GM12878 (cell line): ENCODE results near the gene PHRF1. TPM values are rescaled to one million over a fixed set of nuclear protein-coding genes. Genes with fewer than 3 reads are reported as not detected.

ENCODE experiments used
- ATAC-seq: fragments of 200-7000 bp; cut with Tn5 transposase; 3 replicates; pipeline ENCODE4 v1.9.1; 2020; ENCODE audit warnings: mild to moderate bottlenecking, moderate library complexity
- BruUV-seq: library from RNA; stranded (reverse); fragments of 400-500 nt; replicated peaks from 2 replicates; lab custom pipeline; 2021; lab: Mats Ljungman, UMichigan
- CTCF ChIA-PET: fragments of 300-600 bp; sonication (Branson Sonifier 250); formaldehyde crosslinking; extraction: SDS; loops from one replicate; lab custom pipeline; 2021; ENCODE audit warnings: inconsistent platforms; lab: Yijun Ruan, JAX
- POLR2A ChIA-PET: fragments of 350-600 bp; formaldehyde crosslinking; extraction: SDS; loops from one replicate; lab custom pipeline; 2021; ENCODE audit warnings: inconsistent platforms; lab: Charles Lee
- RAD21 ChIA-PET: fragments of 300-600 bp; sonication (Branson Sonifier 250); formaldehyde crosslinking; loops from one replicate; lab custom pipeline; 2023; ENCODE audit warnings: antibody characterized with exemption; ENCODE audit not compliant: unreplicated experiment; lab: Charles Lee
- SMC1A ChIA-PET: fragments of 300-600 bp; sonication (Branson Sonifier 250); formaldehyde crosslinking; loops from one replicate; lab custom pipeline; 2023; ENCODE audit not compliant: unreplicated experiment, uncharacterized antibody; lab: Charles Lee
- DNase-seq: peaks from one replicate; pipeline ENCODE4 v3.0.0-alpha.2; 2011; ENCODE audit warnings: low read depth, low spot score
- FAIRE-seq: peaks from 3 replicates; lab custom pipeline; 2011; peaks lifted over from hg19 to GRCh38; lab: Jason Lieb, UNC
- H2AFZ ChIP-seq: 2 replicates; pipeline ENCODE4 v1.6.0; 2011; ENCODE audit warnings: low read depth, low read length, control low read depth; ENCODE audit not compliant: control insufficient read depth
- H3K27ac ChIP-seq: 2 replicates; pipeline ENCODE4 v1.5.1; 2011; ENCODE audit warnings: control low read depth; ENCODE audit not compliant: control insufficient read depth, insufficient read depth
- H3K27me3 ChIP-seq, 2 experiments: replicated peaks in 1 of 2; 2 replicates each; pipeline versions ENCODE4 v1.6.0 to v1.6.1; 2011; ENCODE audit warnings: low read length in 1 of 2; ENCODE audit not compliant: control insufficient read depth in 2 of 2, insufficient read depth in 2 of 2
- H3K36me3 ChIP-seq, 2 experiments: 2 replicates each; pipeline ENCODE4 v1.5.1; 2011; ENCODE audit warnings: low read length in 1 of 2; ENCODE audit not compliant: control insufficient read depth in 2 of 2, insufficient read depth in 2 of 2
- H3K4me1 ChIP-seq: 2 replicates; pipeline ENCODE4 v1.6.1; 2011; ENCODE audit warnings: mild to moderate bottlenecking, low read length, moderate library complexity, mixed read lengths; ENCODE audit not compliant: control insufficient read depth, insufficient read depth
- H3K4me2 ChIP-seq: 2 replicates; pipeline ENCODE4 v1.6.0; 2011; ENCODE audit warnings: control low read depth; ENCODE audit not compliant: control insufficient read depth, insufficient read depth
- H3K4me3 ChIP-seq: fragments of 200-600 bp; sonication (generic); 2 replicates; pipeline ENCODE4 v1.5.1; 2016
- H3K79me2 ChIP-seq: 2 replicates; pipeline ENCODE4 v1.6.0; 2011; ENCODE audit warnings: low read length; ENCODE audit not compliant: control insufficient read depth, insufficient read depth
- H3K9ac ChIP-seq: 2 replicates; pipeline ENCODE4 v1.8.0; 2011; ENCODE audit warnings: low read length, control low read depth, mixed read lengths; ENCODE audit not compliant: control insufficient read depth, insufficient read depth
- H3K9me3 ChIP-seq: replicated peaks from 3 replicates; pipeline ENCODE4 v1.5.1; 2011; ENCODE audit warnings: mild to moderate bottlenecking, low read length; ENCODE audit not compliant: control insufficient read depth, insufficient read depth
- H4K20me1 ChIP-seq: 2 replicates; pipeline ENCODE4 v1.6.0; 2011; ENCODE audit not compliant: control insufficient read depth, insufficient read depth
- BHLHE40 ChIP-seq, 2 experiments: fragments of 450-650 bp in 1 of 2; IDR thresholded peaks; 2 replicates each; pipeline ENCODE4 v1.6.1; 2011 to 2017; ENCODE audit warnings: low read depth in 2 of 2, borderline replicate concordance in 1 of 2, improper control_type of control experiment in 1 of 2, low read length in 1 of 2, mild to moderate bottlenecking in 1 of 2
- CHD1 ChIP-seq: IDR thresholded peaks from 2 replicates; pipeline ENCODE4 v1.6.1; 2012; ENCODE audit warnings: low read depth, low read length, improper control_type of control experiment
- HDAC6 ChIP-seq: fragments of 200-600 bp; sonication (generic); IDR thresholded peaks from one replicate; pipeline ENCODE4 v1.8.0; 2017; ENCODE audit warnings: antibody characterized with exemption; ENCODE audit not compliant: unreplicated experiment
- MEF2B ChIP-seq: fragments of 450-650 bp; IDR thresholded peaks from 2 replicates; pipeline ENCODE4 v1.6.1; 2018; ENCODE audit warnings: mild to moderate bottlenecking, moderate library complexity; ENCODE audit not compliant: partially characterized antibody, poor library complexity, severe bottlenecking
- RAD51 ChIP-seq: fragments of 450-650 bp; IDR thresholded peaks from 2 replicates; pipeline ENCODE4 v1.6.1; 2016; ENCODE audit warnings: moderate library complexity, mild to moderate bottlenecking, inconsistent platforms
- RCOR1 ChIP-seq: conservative IDR thresholded peaks from 2 replicates; pipeline ENCODE4 v1.6.1; 2012; ENCODE audit warnings: low read depth, low read length, improper control_type of control experiment
- SMAD5 ChIP-seq: IDR thresholded peaks from 2 replicates; pipeline ENCODE4 v1.6.1; 2016; ENCODE audit warnings: antibody characterized with exemption, low read depth
- ZNF217 ChIP-seq: fragments of 450-650 bp; IDR thresholded peaks from 2 replicates; pipeline ENCODE4 v1.6.1; 2017; ENCODE audit warnings: antibody characterized with exemption, mild to moderate bottlenecking
- WGBS: methylation state at CpG from one replicate; pipeline ENCODE4 v1.1.6; 2016; ENCODE audit warnings: low lambda C conversion rate; ENCODE audit not compliant: insufficient replicate concordance, insufficient coverage; ENCODE audit errors: missing lambda C conversion rate; 5-methylcytosine and 5-hydroxymethylcytosine counted together
- in situ Hi-C: fragments of 300-500 bp; cut with MboI; formaldehyde crosslinking; loops from 9 replicates; pipeline ENCODE4 v1.14.3; 2018; ENCODE audit warnings: mixed read lengths
- intact Hi-C: fragments of 100-400 bp; cut with micrococcal nuclease; formaldehyde crosslinking; loops from one replicate; pipeline ENCODE4 v1.14.2; 2022; ENCODE audit not compliant: unreplicated experiment
- polyA plus RNA-seq, 11 experiments: library from polyadenylated mRNA; depleted of rRNA in 4 of 11; unstranded in 6 of 11; stranded (reverse) in 5 of 11; fragments of >200 nt; fragmentation: Nextera tagmentation in 4 of 11; fragmentation: Illumina TruSeq in 1 of 11; extraction: Ambion mirVana in 4 of 11; extraction: Trizol in 1 of 11; gene quantifications; 1 replicate in 1 of 11; 2 replicates in 10 of 11; pipeline versions ENCODE4 v1.2.1 to v1.2.3, GENCODE V29; 2011 to 2016; ENCODE audit warnings: inconsistent platforms in 2 of 11, missing spikeins in 2 of 11, low read depth in 1 of 11
- total RNA-seq, 4 experiments: library from RNA; depleted of rRNA in 3 of 4; stranded (reverse); fragments of >200 nt in 3 of 4; fragmentation: Illumina TruSeq in 1 of 4; extraction: Trizol in 1 of 4; gene quantifications; 2 replicates each; pipeline versions ENCODE4 v1.2.1 to v1.2.3, GENCODE V29; 2013 to 2021

The PHRF1 gene
- total and polyA plus RNA-seq, 10 of the 15 experiments (the other 5 are each of a cell fraction or from before 2014, with no cell fraction given), result 0.13 to 43.5 (median 15.1) TPM

GRCh38 chr11:548700-549603, 27.3 kb upstream of the PHRF1 start:
- H3K4me2 ChIP-seq, result no peak overlapping the region
- POLR2A ChIA-PET, result no interaction called here
- H3K9ac ChIP-seq, result no peak overlapping the region
- RAD21 ChIA-PET, result no interaction called here
- no peak overlapping the region for H3K4me3 ChIP-seq
- H3K9me3 ChIP-seq, result no peaks in the 10 kb centered on the region
- no peak for DNase-seq
- BruUV-seq, result no TSS peak
- TF ChIP-seq BHLHE40 (IDR thresholded peaks at IDR 0.05; ENCODE audit: borderline replicate concordance in 1 of 2, low read depth in 2 of 2, low read length in 1 of 2) (peak in 1 of 2 experiments; percentile 39; a peak in 1 of 4 replicates), CHD1 (no peak), MEF2B (peak; percentile 65), RAD51 (no peak)
- no peak overlapping the region for H3K27ac ChIP-seq
- FAIRE-seq, result no peak
- no peaks in the 10 kb centered on the region for H3K79me2 ChIP-seq
- in situ Hi-C loops, result no loop called here
- peak; percentile 29; the same call in 2 of the 3 replicates for ATAC-seq
- SMC1A ChIA-PET, result no interaction called here
- no peak overlapping the region for H2AFZ ChIP-seq
- intact Hi-C loops, result no loop called here
- H3K27me3 ChIP-seq, result no peaks in the 10 kb centered on the region
- no peaks in the 10 kb centered on the region for H3K36me3 ChIP-seq
- 38% methylated on average over 32 of the region's 32 CpGs for WGBS
- H3K4me1 ChIP-seq, result no peaks in the 10 kb centered on the region
- no peaks in the 10 kb centered on the region for H4K20me1 ChIP-seq
- CTCF ChIA-PET, result no interaction called here

DNA sequence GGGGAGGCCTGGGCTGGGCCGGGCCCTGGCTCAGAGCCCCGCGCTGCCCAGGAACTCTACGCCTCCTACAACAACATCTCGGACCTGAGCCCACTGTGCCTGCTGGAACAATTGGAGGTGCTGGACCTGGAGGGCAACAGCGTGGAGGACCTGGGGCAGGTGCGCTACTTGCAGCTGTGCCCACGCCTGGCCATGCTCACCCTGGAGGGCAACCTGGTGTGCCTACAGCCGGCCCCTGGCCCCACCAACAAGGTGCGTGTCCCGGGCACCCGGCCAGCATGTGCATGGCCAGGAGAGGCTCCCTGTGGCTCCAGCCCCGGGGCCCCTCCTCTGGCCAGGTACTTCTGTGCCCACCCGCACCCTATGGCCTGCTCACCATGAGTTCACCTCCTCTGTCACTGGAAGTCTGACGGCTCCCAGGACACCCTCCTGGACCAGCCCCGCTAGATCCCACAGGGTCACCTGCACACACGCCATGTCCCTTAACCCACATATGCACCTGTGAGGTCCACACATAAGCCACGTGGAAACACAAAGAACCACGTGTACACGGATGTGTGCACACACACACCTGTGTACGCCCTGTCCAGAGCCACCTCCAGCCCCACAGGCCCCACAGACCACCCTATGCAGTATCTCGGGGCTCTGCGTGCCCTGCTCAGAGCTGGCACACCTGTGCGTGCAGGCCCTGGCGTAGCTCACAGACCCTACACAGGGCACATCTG, 26.1 kb upstream of the PHRF1 start:
- Histone ChIP-seq H3K9me3 (no peaks in the 10 kb centered on the region), H3K4me2 (no peak overlapping the region), H2AFZ (no peak overlapping the region), H3K36me3 (no peaks in the 10 kb centered on the region), H3K27me3 (no peaks in the 10 kb centered on the region), H4K20me1 (no peaks in the 10 kb centered on the region), H3K79me2 (no peaks in the 10 kb centered on the region), H3K4me3 (no peak overlapping the region), H3K9ac (no peak overlapping the region), H3K4me1 (no peaks in the 10 kb centered on the region), H3K27ac (no peak overlapping the region)
- no peak for ATAC-seq
- no peak for TF ChIP-seq RCOR1
- TF ChIP-seq SMAD5, result no peak
- no peak for TF ChIP-seq ZNF217
- TF ChIP-seq HDAC6, result no peak
- BruUV-seq, result no TSS peak
- RAD21 ChIA-PET, result no interaction called here
- in situ Hi-C loops (no loop called here), intact Hi-C loops (no loop called here)
- no peak for DNase-seq
- SMC1A ChIA-PET, result no interaction called here
- CTCF ChIA-PET, result no interaction called here
- POLR2A ChIA-PET, result no interaction called here
- WGBS, result 86% methylated on average over 25 of the region's 25 CpGs
- no peak for FAIRE-seq
